SK-N-SH (cell line): ENCODE results near the gene SEH1L.

Experiments
- CTCF ChIP-seq: fragments of 200-600 bp; sonication (generic); IDR thresholded peaks from 2 replicates; pipeline ENCODE4 v1.6.1; 2017; ENCODE audit warnings: antibody characterized with exemption, mild to moderate bottlenecking, moderate library complexity
- MAX ChIP-seq: IDR thresholded peaks from 2 replicates; pipeline ENCODE4 v1.4.0; 2012; ENCODE audit warnings: low read depth
- MXI1 ChIP-seq: IDR thresholded peaks from 2 replicates; pipeline ENCODE4 v1.6.1; 2012; ENCODE audit warnings: mild to moderate bottlenecking, low read depth, low read length, improper control_type of control experiment
- NFIC ChIP-seq: IDR thresholded peaks from 2 replicates; pipeline ENCODE4 v1.4.0; 2012; ENCODE audit warnings: borderline replicate concordance
- PBX3 ChIP-seq: IDR thresholded peaks from 2 replicates; pipeline ENCODE4; 2012
- REST ChIP-seq: IDR thresholded peaks from 2 replicates; pipeline ENCODE4 v1.6.1; 2012; ENCODE audit warnings: mild to moderate bottlenecking, low read depth, low read length, moderate library complexity
- TAF1 ChIP-seq: IDR thresholded peaks from 2 replicates; pipeline ENCODE4 v1.6.1; 2012; ENCODE audit warnings: low read depth, mild to moderate bottlenecking, low read length, moderate library complexity, borderline replicate concordance
- TEAD4 ChIP-seq: IDR thresholded peaks from 2 replicates; pipeline ENCODE4 v1.4.0; 2012; ENCODE audit warnings: mild to moderate bottlenecking, borderline replicate concordance; ENCODE audit not compliant: insufficient read depth
- USF2 ChIP-seq: fragments of 150-350 bp; IDR thresholded peaks from 2 replicates; pipeline ENCODE4 v1.6.1; 2017; ENCODE audit warnings: antibody characterized with exemption, low read length, low read depth, borderline replicate concordance
- YY1 ChIP-seq: IDR thresholded peaks from 2 replicates; pipeline ENCODE4 v1.4.0; 2012; ENCODE audit warnings: low read depth, mild to moderate bottlenecking

DNA sequence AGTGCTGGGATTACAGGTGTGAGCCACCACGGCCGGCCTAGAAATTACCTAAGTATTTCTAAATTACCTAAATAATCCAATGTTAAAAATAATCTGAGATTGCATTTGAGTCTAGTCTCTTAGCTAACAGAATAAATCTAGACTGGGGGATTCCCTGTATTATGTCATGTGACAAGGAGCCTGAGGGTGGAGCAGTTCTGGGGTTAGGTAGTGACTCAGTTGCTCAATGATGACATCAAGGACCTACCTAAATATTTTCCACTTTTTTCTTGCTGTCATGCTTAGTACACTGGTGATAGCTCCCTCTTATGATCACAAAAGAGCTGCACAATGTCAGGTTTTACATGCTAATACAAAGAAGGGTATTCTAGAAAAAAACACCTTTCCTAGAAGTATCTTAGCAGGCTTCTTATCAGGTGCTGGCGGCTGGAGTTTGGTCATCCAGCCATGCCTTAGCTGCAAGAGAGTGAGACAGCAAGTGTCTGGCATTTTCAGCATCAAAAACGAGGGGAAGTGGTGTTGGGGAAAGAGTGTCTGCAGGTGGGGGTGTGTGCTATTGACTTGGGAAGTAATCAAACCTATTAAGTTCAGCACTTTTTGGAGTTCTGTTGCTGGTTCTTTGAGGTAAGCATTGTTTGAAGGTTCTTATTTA is 25.9 kb downstream of the SEH1L start:
- TF ChIP-seq YY1 (no peak), PBX3 (no peak), MXI1 (no peak), CTCF (no peak), REST (no peak), TEAD4 (no peak), USF2 (no peak), NFIC (no peak), TAF1 (no peak), MAX (no peak)
